ENCODE measurements around the gene TRIM67.

GRCh38 chr1:231200388-231201031 lies 38.7 kb downstream of the TRIM67 start:
- TF ChIP-seq, protein P1, sequence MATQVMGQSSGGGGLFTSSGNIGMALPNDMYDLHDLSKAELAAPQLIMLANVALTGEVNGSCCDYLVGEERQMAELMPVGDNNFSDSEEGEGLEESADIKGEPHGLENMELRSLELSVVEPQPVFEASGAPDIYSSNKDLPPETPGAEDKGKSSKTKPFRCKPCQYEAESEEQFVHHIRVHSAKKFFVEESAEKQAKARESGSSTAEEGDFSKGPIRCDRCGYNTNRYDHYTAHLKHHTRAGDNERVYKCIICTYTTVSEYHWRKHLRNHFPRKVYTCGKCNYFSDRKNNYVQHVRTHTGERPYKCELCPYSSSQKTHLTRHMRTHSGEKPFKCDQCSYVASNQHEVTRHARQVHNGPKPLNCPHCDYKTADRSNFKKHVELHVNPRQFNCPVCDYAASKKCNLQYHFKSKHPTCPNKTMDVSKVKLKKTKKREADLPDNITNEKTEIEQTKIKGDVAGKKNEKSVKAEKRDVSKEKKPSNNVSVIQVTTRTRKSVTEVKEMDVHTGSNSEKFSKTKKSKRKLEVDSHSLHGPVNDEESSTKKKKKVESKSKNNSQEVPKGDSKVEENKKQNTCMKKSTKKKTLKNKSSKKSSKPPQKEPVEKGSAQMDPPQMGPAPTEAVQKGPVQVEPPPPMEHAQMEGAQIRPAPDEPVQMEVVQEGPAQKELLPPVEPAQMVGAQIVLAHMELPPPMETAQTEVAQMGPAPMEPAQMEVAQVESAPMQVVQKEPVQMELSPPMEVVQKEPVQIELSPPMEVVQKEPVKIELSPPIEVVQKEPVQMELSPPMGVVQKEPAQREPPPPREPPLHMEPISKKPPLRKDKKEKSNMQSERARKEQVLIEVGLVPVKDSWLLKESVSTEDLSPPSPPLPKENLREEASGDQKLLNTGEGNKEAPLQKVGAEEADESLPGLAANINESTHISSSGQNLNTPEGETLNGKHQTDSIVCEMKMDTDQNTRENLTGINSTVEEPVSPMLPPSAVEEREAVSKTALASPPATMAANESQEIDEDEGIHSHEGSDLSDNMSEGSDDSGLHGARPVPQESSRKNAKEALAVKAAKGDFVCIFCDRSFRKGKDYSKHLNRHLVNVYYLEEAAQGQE (IDR thresholded peaks at IDR 0.05; ENCODE audit: insufficient read depth in 1 of 2, low read depth in 2 of 2, low read length in 2 of 2), result no peak
- TF ChIP-seq POLR2AphosphoS5 (IDR thresholded peaks at IDR 0.05; ENCODE audit: low read depth, low read length) (no peak), SIN3A (IDR thresholded peaks at IDR 0.05; ENCODE audit: borderline replicate concordance, insufficient read depth, low read length) (no peak), TAF1 (IDR thresholded peaks at IDR 0.05; ENCODE audit: borderline replicate concordance, insufficient read depth, low read length) (no peak)
